ENCODE data around the gene SPAG9.

Gene SPAG9

DNA sequence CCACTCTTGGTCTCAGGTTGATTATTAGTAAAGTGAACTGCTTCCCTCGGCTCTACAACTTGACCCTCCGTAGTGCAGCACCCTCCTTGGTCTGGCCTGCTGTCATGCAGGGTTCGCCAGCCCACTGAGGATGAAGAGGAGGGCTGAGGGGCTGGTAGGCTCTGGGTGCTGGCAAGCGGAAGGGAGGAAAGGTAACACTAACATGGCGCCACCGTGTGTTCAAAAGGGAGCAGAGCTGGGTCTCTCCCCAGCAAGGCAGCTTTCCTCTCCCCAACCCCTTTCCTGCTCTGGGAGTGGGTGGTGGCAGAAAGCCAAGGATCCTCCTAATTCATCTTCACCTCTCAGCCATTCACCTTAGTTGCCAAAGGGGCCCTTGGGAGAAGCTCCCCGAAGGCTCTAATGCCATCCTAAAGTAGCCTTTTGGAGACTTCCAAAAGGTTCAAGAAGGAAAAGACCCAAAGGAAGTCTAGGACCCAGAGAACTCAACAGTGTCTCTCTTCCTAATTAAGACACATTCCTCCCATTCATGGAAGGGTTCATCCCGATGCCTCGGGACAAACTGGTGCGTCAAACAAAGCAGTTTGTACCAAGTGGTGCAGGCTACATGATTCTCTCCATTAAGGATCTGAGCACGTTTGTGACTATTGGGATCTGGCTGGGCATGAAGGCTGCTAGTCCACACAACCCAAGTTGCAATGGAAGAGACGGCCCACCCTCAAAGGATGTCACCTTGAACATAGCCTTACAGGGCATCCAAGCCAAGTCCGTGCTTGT is 163.7 kb downstream of the SPAG9 start:
- DNase-seq (ENCODE audit: low read depth in 2 of 2) = peak; percentile 67
- peak; percentile 84 for TF ChIP-seq CTCF (IDR thresholded peaks at IDR 0.05; ENCODE audit: low read depth, low read length)
- no peak overlapping the region for H3K4me3 ChIP-seq (replicated peaks in 1 of 2; ENCODE audit: low read depth in 2 of 2, low read length in 2 of 2)

DNA sequence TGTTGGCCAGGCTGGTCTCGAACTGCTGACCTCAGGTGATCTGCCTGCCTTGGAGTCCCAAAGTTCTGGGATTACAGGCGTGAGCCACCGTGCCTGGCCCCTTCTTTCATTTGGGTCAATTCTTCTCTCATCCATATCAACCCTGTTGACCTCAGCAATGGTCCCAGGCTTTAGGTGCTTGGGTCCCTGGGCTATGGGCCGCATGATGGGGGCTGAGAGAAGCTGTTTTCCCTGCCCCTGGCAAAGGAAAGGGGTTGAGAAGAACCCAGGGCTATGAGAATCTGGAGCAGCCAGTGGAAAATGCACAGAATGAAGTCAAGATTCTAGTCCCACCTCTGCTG is 164.3 kb downstream of the SPAG9 start:
- H3K4me3 ChIP-seq (replicated peaks in 1 of 2; ENCODE audit: low read depth in 2 of 2, low read length in 2 of 2) = no peak overlapping the region
- DNase-seq (ENCODE audit: low read depth in 2 of 2) = no peak
- no peak for TF ChIP-seq CTCF (IDR thresholded peaks at IDR 0.05; ENCODE audit: low read depth, low read length)

DNA sequence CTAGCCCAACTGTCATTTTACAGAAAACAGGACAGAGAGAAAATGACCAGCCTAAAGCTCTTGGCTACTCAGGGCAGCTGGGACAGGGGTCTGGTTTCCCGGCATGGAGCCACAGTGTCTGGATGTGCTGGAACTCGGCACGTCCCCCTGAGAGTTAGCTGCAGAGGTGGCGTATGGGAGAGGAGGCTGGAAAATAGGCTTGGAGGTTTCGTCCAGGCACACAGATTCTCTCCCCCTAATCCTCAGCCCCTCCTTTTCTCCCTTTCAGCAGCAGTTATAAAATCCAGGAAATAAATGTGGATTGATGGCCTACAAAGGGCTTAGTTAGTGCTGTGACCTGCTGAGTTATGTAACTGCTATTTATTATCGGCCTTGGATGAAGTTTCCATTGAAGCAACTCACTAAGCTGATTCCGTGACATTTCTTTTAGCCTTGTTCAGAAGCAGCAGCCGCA is 165.0 kb downstream of the SPAG9 start:
- TF ChIP-seq CTCF (IDR thresholded peaks at IDR 0.05; ENCODE audit: low read depth, low read length) = no peak
- DNase-seq (ENCODE audit: low read depth in 2 of 2) = no peak

DNA sequence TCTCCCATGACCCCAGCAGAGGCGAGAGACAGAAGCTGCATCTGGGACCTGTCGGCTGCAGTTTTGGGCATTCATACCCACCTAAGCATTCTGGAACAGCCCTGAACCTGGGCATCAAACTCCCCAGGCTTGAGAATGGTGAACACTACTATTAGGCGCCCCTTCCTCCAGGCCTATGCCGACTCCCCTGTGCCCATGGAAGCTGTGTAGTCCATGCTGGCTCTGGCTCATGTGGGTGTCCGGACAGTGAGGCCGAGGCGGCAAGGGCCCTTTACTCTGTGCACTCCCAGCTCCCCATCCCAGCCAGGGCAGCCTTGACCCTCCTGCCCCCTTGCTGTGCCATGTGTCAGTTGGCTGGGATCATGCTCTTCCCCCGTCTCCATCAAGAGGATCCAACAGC is 165.5 kb downstream of the SPAG9 start:
- no peak for TF ChIP-seq CTCF (IDR thresholded peaks at IDR 0.05; ENCODE audit: low read depth, low read length)
- H3K4me3 ChIP-seq (replicated peaks in 1 of 2; ENCODE audit: low read depth in 2 of 2, low read length in 2 of 2) = no peak overlapping the region
- DNase-seq (ENCODE audit: low read depth in 2 of 2) = no peak

More for the DNA sequence above, 165.0 kb downstream of the SPAG9 start:
- H3K4me3 ChIP-seq (replicated peaks in 1 of 2; ENCODE audit: low read depth in 2 of 2, low read length in 2 of 2) = no peak overlapping the region

DNA sequence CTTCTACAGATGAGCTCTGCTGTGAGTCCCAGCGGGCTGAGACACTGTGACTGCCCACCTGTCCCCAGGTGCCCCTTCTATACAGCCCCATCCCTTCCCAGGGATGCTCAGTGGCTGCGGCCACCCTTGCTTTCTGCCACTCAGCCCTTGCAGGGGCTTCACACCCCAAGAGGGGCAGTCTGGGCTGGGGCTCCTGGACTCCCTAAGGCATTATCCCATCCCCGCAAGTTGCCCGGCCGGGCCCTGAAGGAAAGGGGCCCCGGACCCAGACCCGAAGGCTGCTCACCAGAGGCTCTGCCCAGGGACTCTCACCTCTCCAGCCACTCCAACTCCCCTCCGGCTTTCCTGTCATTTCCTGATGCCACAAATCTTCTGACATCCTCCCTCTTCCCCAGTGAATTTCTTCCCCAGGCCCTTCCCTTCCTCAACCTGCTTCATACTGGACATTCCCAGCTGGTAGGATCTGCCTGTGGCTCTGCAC is 166.0 kb downstream of the SPAG9 start:
- TF ChIP-seq CTCF (IDR thresholded peaks at IDR 0.05; ENCODE audit: low read depth, low read length) = no peak
- H3K4me3 ChIP-seq (replicated peaks in 1 of 2; ENCODE audit: low read depth in 2 of 2, low read length in 2 of 2) = no peak overlapping the region
- DNase-seq (ENCODE audit: low read depth in 2 of 2) = no peak

DNA sequence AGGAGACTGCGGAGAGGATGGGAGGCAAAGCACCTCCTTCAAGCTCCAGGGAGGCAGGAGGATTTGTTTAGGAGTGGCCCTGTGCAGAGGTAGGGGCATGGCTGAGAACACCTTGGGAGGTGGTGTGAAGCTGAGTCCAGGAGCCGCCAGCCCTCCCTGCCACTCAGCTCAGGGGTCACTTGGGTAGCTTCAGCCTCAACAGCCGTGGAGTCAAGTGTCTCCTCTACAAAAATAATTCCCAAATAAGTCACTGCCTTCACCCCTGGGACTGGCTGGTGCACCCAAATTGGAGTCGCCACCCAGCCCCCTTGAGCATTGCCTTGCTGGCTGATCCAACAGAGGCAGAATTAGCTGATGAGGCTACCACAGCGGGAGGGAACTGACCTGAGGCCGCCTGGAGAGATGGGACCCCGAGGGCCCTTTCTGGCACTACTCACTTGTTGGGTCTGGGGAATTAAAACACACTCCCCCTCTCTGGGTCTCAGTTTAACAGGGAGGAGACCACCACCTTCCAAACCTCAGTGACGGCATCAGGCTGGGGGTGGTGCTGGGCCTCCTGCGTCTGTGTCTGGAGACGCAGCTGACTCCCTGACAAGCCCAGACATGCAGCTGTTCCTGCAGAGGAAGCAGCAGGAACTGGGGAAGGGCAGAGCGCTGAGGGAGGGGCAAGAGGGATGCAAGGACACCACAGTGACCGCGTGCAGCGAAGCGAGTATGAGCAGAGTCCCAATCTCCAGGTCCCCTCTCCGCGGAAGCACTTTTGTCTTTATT is 166.7 kb downstream of the SPAG9 start:
- no peak for TF ChIP-seq CTCF (IDR thresholded peaks at IDR 0.05; ENCODE audit: low read depth, low read length)
- peak; percentile 72 to 74 for DNase-seq (ENCODE audit: low read depth in 2 of 2)
- H3K4me3 ChIP-seq (replicated peaks in 1 of 2; ENCODE audit: low read depth in 2 of 2, low read length in 2 of 2) = peak overlapping the region in 1 of 2 donors; percentile 7
